Right lobe of liver (tissue), 6 donors: ENCODE data around the gene LGALS3BP. TPM values are rescaled to one million over a fixed set of nuclear protein-coding genes. Genes with fewer than 3 reads are reported as not detected.

Experiments used
- ATAC-seq, 4 donors: fragments of 200-7000 bp; cut with Tn5 transposase; one replicate each; pipeline ENCODE4 v1.9.1; 2020; ENCODE audit warnings: mild to moderate bottlenecking in 4 of 4, moderate library complexity in 4 of 4
- DNase-seq, 3 donors: peaks; one replicate each; pipeline ENCODE4 v3.0.0-alpha.2; 2020
- H3K27ac ChIP-seq, 3 donors: fragments of 200-600 bp; one replicate each; pipeline ENCODE4 v1.8.0; 2022
- H3K27me3 ChIP-seq, 2 donors: fragments of 200-600 bp; one replicate each; pipeline ENCODE4 v1.8.0; 2022
- H3K36me3 ChIP-seq, 4 donors: fragments of 200-600 bp; sonication (generic) in 1 of 4; one replicate each; pipeline versions ENCODE4 v1.5.1 to v1.8.0; 2017 to 2022; ENCODE audit warnings: control low read depth in 1 of 4
- H3K4me1 ChIP-seq, 4 donors: fragments of 200-600 bp; sonication (generic) in 1 of 4; one replicate each; pipeline versions ENCODE4 v1.5.1 to v1.8.0; 2017 to 2022; ENCODE audit warnings: control low read depth in 1 of 4
- H3K4me3 ChIP-seq, 3 donors: fragments of 200-600 bp; one replicate each; pipeline ENCODE4 v1.8.0; 2022
- H3K9me3 ChIP-seq, 4 donors: fragments of 200-600 bp; sonication (generic) in 1 of 4; one replicate each; pipeline versions ENCODE4 v1.5.1 to v1.8.0; 2017 to 2022; ENCODE audit warnings: control low read depth in 1 of 4
- CTCF ChIP-seq, 4 donors: fragments of 200-600 bp in 3 of 4; fragments of 450-650 bp in 1 of 4; IDR thresholded peaks; one replicate each; pipeline versions ENCODE4 v1.5.1 to v1.8.0; 2016 to 2022; ENCODE audit warnings: antibody characterized with exemption in 4 of 4, mild to moderate bottlenecking in 2 of 4
- POLR2A ChIP-seq: fragments of 450-650 bp; IDR thresholded peaks from one replicate; pipeline ENCODE4 v1.6.1; 2017; ENCODE audit warnings: antibody characterized with exemption, mild to moderate bottlenecking
- WGBS: methylation state at CpG from one replicate; pipeline ENCODE4 v1.1.6; 2018; ENCODE audit warnings: low coverage, low lambda C conversion rate; ENCODE audit not compliant: insufficient coverage; ENCODE audit errors: missing lambda C conversion rate; 5-methylcytosine and 5-hydroxymethylcytosine counted together
- intact Hi-C, 2 donors: fragments of 100-400 bp; cut with DNase I; formaldehyde crosslinking; loops; one replicate each; pipeline versions ENCODE4 v1.11.2 to v1.14.1; 2022
- total RNA-seq, 6 experiments: library from RNA; depleted of rRNA in 2 of 6; stranded (reverse); fragments of >200 nt in 2 of 6; fragmentation: NEBNext Ultra II Directional in 3 of 6; extraction: Animal tissue kit (Norgen Biotek cat#: 25700) in 3 of 6; gene quantifications; one replicate each; pipeline versions ENCODE4 v1.1.0 to v1.2.4, GENCODE V29; 2016 to 2023
- donor health status: DM: no; HTN: yes; CAD: no.
- donor health status: DM: no; HTN: no; CAD: no.
- donor health status: DM: no; HTN: no; CAD: no.
- donor health status: DM: no; HTN: yes; CAD: no.
- donor health status: DM: no; HTN: yes; CAD: no.

The LGALS3BP gene
- total RNA-seq, 6 experiments from 2014 or later: 82.8 to 257 (median 121) TPM

- Histone ChIP-seq H3K9me3 (no peaks in the 10 kb centered on the region), H3K4me3 (no peak overlapping the region), H3K27me3 (no peaks in the 10 kb centered on the region), H3K36me3 (no peaks in the 10 kb centered on the region), H3K4me1 (peaks cover 0 to 18% (median 5%) of the 10 kb centered on the region in 4 donors), H3K27ac (no peak overlapping the region)
- 55% methylated on average over 10 of the region's 21 CpGs for WGBS
- ATAC-seq (no peak), DNase-seq (no peak)
- TF ChIP-seq CTCF (IDR thresholded peaks at IDR 0.05) (no peak), POLR2A (no peak)
- intact Hi-C loops: no loop called here
Measured at GRCh38 chr17:78977997-78978973, 1.4 kb downstream of the LGALS3BP start.

DNA sequence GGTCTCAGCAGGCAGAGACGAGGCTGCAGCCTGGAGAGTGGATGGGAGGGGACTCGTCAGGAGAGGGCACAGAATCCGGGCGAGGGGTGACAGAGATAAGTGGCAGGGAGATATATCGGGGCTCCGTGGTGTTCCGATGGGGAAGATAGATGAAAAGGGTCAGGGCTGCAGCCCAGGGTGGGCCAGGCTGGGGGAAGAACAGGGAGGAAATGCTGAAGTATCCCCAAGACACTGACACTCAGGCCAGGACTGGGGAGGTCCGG is 2.1 kb downstream of the LGALS3BP start:
- no peaks in the 10 kb centered on the region for H3K36me3 ChIP-seq
- no peak for ATAC-seq
- peaks cover 0 to 18% (median 5%) of the 10 kb centered on the region in 4 donors for H3K4me1 ChIP-seq
- DNase-seq: no peak
- no peaks in the 10 kb centered on the region for H3K9me3 ChIP-seq
- H3K4me3 ChIP-seq: no peak overlapping the region
- no peak for TF ChIP-seq POLR2A
- TF ChIP-seq CTCF (IDR thresholded peaks at IDR 0.05): no peak
- intact Hi-C loops: no loop called here
- 46% methylated on average over 2 of the region's 8 CpGs for WGBS
- no peaks in the 10 kb centered on the region for H3K27me3 ChIP-seq
- H3K27ac ChIP-seq: no peak overlapping the region

GRCh38 chr17:78976907-78977680 is 2.6 kb downstream of the LGALS3BP start:
- Histone ChIP-seq H3K4me3 (no peak overlapping the region), H3K9me3 (no peaks in the 10 kb centered on the region), H3K36me3 (no peaks in the 10 kb centered on the region), H3K27me3 (no peaks in the 10 kb centered on the region), H3K27ac (no peak overlapping the region), H3K4me1 (peaks cover 0 to 18% (median 5%) of the 10 kb centered on the region in 4 donors)
- no CpG with 5 or more reads among the region's 20 CpGs for WGBS
- TF ChIP-seq POLR2A (no peak), CTCF (IDR thresholded peaks at IDR 0.05) (no peak)
- no peak for ATAC-seq
- DNase-seq: no peak
- intact Hi-C loops: no loop called here

GRCh38 chr17:78974635-78975591 is 4.8 kb downstream of the LGALS3BP start:
- 41% methylated on average over 17 of the region's 30 CpGs for WGBS
- Histone ChIP-seq H3K4me3 (peak overlapping the region in 2 of 3 donors; percentile 40 to 49), H3K4me1 (peaks cover 0 to 23% (median 5%) of the 10 kb centered on the region in 4 donors), H3K36me3 (no peaks in the 10 kb centered on the region), H3K9me3 (no peaks in the 10 kb centered on the region), H3K27ac (peak overlapping the region in 2 of 3 donors; percentile 9 to 74), H3K27me3 (no peaks in the 10 kb centered on the region)
- TF ChIP-seq CTCF (IDR thresholded peaks at IDR 0.05) (no peak), POLR2A (peak; percentile 24)
- intact Hi-C loops: loop anchor here (5.0 kb wide), 1 partner anchor 108 kb away; no protein-coding TSS in a partner anchor
- DNase-seq: peak; percentile 57 to 81 (median 75)
- peak; percentile 54 to 79 (median 66) for ATAC-seq
